Astrocyte (in vitro differentiated cells and primary cell): ENCODE measurements around the gene HAPLN3. TPM values are rescaled to one million over a fixed set of nuclear protein-coding genes. Genes with fewer than 3 reads are reported as not detected.
A peak's percentile ranks its signal among the peaks of the same experiment; 100 is the strongest.

Experiments
- DNase-seq: peaks from one replicate; pipeline ENCODE4 v3.0.0-alpha.2; 2010; ENCODE audit warnings: low read depth
- FAIRE-seq: peaks from 2 replicates; lab custom pipeline; 2011; peaks lifted over from hg19 to GRCh38; lab: Jason Lieb, UNC
- H2AFZ ChIP-seq: 2 replicates; pipeline ENCODE4 v1.6.0; 2012; ENCODE audit warnings: low read depth, low read length, inconsistent platforms
- H3K27ac ChIP-seq: 2 replicates; pipeline ENCODE4 v1.5.1; 2011; ENCODE audit warnings: low read depth, low read length, inconsistent platforms
- H3K27me3 ChIP-seq: 2 replicates; pipeline ENCODE4 v1.6.0; 2011; ENCODE audit warnings: low read length, inconsistent platforms; ENCODE audit not compliant: insufficient read depth
- H3K36me3 ChIP-seq: 2 replicates; pipeline ENCODE4 v1.5.1; 2011; ENCODE audit warnings: low read length, inconsistent platforms; ENCODE audit not compliant: insufficient read depth
- H3K4me1 ChIP-seq: 2 replicates; pipeline ENCODE4 v1.5.1; 2011; ENCODE audit warnings: low read length, inconsistent platforms; ENCODE audit not compliant: insufficient read depth
- H3K4me2 ChIP-seq: 2 replicates; pipeline ENCODE4 v1.6.0; 2012; ENCODE audit warnings: low read length, inconsistent platforms
- H3K4me3 ChIP-seq: 2 replicates; pipeline ENCODE4 v1.5.1; 2011; ENCODE audit warnings: low read depth, mild to moderate bottlenecking, low read length, inconsistent platforms; ENCODE audit not compliant: insufficient read depth
- H3K79me2 ChIP-seq: 2 replicates; pipeline ENCODE4 v1.6.0; 2012; ENCODE audit warnings: mild to moderate bottlenecking, low read length, inconsistent platforms; ENCODE audit not compliant: insufficient read depth
- H3K9ac ChIP-seq: 2 replicates; pipeline ENCODE4 v1.6.0; 2012; ENCODE audit warnings: mild to moderate bottlenecking, low read length, inconsistent platforms
- H3K9me3 ChIP-seq: 2 replicates; pipeline ENCODE4 v1.5.1; 2012; ENCODE audit warnings: low read depth, mild to moderate bottlenecking, low read length, inconsistent platforms; ENCODE audit not compliant: insufficient read depth
- H4K20me1 ChIP-seq: 2 replicates; pipeline ENCODE4 v1.6.0; 2012; ENCODE audit warnings: low read length, inconsistent platforms; ENCODE audit not compliant: insufficient read depth
- H3K27ac Mint-ChIP-seq: one replicate; pipeline ENCODE4 v1.8.0; 2021; ENCODE audit warnings: mild to moderate bottlenecking, mixed read lengths; ENCODE audit not compliant: unreplicated experiment
- H3K27me3 Mint-ChIP-seq: one replicate; pipeline ENCODE4 v1.8.0; 2021; ENCODE audit warnings: low read depth, mixed read lengths; ENCODE audit not compliant: unreplicated experiment
- H3K36me3 Mint-ChIP-seq: one replicate; pipeline ENCODE4 v1.8.0; 2021; ENCODE audit warnings: low read depth, mixed read lengths; ENCODE audit not compliant: unreplicated experiment
- H3K4me1 Mint-ChIP-seq: one replicate; pipeline ENCODE4 v1.8.0; 2021; ENCODE audit warnings: low read depth, mixed read lengths; ENCODE audit not compliant: unreplicated experiment
- H3K4me3 Mint-ChIP-seq: one replicate; pipeline ENCODE4 v1.8.0; 2021; ENCODE audit warnings: mild to moderate bottlenecking, moderate library complexity, mixed read lengths; ENCODE audit not compliant: unreplicated experiment
- H3K9me3 Mint-ChIP-seq: one replicate; pipeline ENCODE4 v1.8.0; 2021; ENCODE audit warnings: mild to moderate bottlenecking, mixed read lengths; ENCODE audit not compliant: unreplicated experiment
- EZH2 ChIP-seq: IDR thresholded peaks from 2 replicates; pipeline ENCODE4 v1.6.1; 2012; ENCODE audit warnings: mild to moderate bottlenecking, low read length, inconsistent platforms; ENCODE audit not compliant: insufficient read depth
- total RNA-seq: library from RNA; stranded (reverse); gene quantifications from 2 replicates; pipeline ENCODE4 v1.2.1, GENCODE V29; 2021
- TF ChIP-seq, protein P1 (sequence below): IDR thresholded peaks from 2 replicates; pipeline ENCODE4 v1.5.1; 2011; ENCODE audit warnings: low read depth, mild to moderate bottlenecking, inconsistent platforms, low read length, moderate library complexity; ENCODE audit not compliant: insufficient read depth

The HAPLN3 gene
- total RNA-seq, 1 donor from 2014 or later: 8.2 TPM

DNA sequence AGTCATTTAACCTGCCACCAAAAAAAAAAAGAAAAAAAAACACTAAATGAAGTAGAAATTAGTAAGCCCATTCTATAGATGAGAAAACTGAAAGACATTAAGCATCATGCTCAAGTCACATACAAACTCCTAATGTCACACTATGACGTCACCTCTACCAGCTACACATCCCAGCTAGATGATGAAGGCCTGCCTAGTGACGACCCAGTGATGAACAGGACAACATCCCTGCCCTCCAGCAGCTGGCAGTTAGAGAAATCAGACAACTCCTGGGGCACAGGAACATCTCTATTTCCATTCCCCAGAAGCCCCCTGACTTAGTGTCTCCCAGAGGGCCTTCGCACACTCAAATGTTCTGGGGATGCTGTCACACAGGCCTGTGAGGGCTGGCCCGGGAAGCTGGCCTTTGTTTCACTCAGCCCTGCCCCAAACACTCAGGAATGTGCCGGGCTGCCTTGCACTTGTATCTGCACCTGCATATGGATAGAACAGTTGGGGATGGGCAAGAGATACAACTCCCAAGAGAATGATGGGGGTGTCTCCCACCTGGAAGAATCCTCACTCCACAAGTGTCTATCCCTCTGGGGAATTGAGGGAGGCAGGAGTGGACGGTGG lies 7.0 kb upstream of the HAPLN3 start:
- DNase-seq: no peak
- H4K20me1 ChIP-seq: peaks cover 48% of the 10 kb centered on the region
- H3K36me3 ChIP-seq: peaks cover 38% of the 10 kb centered on the region
- H3K27me3 ChIP-seq: no peaks in the 10 kb centered on the region
- no peak overlapping the region for H2AFZ ChIP-seq
- no peak for FAIRE-seq
- H3K4me2 ChIP-seq: no peak overlapping the region
- H3K4me3 ChIP-seq: no peak overlapping the region
- H3K27ac ChIP-seq: no peak overlapping the region
- peak overlapping the region; percentile 11 for H3K4me3 Mint-ChIP-seq
- H3K27ac Mint-ChIP-seq: no peak overlapping the region
- peaks cover 21% of the 10 kb centered on the region for H3K36me3 Mint-ChIP-seq
- no peaks in the 10 kb centered on the region for H3K27me3 Mint-ChIP-seq
- TF ChIP-seq, protein P1, sequence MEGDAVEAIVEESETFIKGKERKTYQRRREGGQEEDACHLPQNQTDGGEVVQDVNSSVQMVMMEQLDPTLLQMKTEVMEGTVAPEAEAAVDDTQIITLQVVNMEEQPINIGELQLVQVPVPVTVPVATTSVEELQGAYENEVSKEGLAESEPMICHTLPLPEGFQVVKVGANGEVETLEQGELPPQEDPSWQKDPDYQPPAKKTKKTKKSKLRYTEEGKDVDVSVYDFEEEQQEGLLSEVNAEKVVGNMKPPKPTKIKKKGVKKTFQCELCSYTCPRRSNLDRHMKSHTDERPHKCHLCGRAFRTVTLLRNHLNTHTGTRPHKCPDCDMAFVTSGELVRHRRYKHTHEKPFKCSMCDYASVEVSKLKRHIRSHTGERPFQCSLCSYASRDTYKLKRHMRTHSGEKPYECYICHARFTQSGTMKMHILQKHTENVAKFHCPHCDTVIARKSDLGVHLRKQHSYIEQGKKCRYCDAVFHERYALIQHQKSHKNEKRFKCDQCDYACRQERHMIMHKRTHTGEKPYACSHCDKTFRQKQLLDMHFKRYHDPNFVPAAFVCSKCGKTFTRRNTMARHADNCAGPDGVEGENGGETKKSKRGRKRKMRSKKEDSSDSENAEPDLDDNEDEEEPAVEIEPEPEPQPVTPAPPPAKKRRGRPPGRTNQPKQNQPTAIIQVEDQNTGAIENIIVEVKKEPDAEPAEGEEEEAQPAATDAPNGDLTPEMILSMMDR: no peak
- no peak for TF ChIP-seq EZH2
- peaks cover 17% of the 10 kb centered on the region for H3K79me2 ChIP-seq
- peaks cover 25% of the 10 kb centered on the region for H3K4me1 ChIP-seq
- H3K4me1 Mint-ChIP-seq: peaks cover 22% of the 10 kb centered on the region
- no peaks in the 10 kb centered on the region for H3K9me3 ChIP-seq
- no peaks in the 10 kb centered on the region for H3K9me3 Mint-ChIP-seq
- H3K9ac ChIP-seq: no peak overlapping the region

DNA sequence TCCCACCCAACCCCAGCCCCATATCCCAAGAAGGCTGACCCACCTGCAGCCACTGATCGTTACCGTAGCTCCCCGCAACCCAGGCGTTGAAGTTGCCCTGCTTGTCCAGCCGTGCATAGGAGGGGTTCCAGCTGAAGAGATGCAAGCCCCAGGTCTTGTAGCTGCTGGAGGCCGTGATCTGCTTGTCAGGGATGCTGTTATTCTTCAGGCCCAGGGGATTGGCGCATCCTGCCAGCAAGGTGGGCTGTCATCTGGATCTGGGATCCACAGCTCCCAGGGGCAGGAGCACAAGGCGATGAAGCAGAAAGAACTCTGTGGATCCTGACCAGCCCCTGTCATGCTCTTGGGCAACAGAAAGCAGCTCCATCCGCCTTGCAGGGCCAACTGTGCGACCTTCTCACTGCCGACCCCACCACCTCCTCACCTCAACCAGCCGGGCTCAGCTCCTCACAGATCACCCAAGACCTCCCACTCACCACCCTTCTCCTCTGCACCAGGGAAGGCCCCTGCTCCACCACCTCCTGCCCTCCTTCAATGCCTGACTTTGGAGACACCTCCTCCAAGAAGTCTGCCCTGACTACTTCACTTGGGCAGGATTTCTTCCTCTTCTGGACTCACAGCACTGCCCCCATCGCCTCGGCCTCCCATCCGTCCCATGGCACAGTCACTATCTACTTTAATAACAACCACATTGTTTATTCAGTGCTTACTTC lies 6.3 kb upstream of the HAPLN3 start:
- no peak overlapping the region for H3K4me2 ChIP-seq
- peaks cover 46% of the 10 kb centered on the region for H4K20me1 ChIP-seq
- no peak overlapping the region for H2AFZ ChIP-seq
- no peak for DNase-seq
- peaks cover 31% of the 10 kb centered on the region for H3K4me1 ChIP-seq
- Mint-ChIP-seq H3K4me1 (peaks cover 28% of the 10 kb centered on the region), H3K36me3 (peaks cover 17% of the 10 kb centered on the region), H3K27ac (no peak overlapping the region), H3K4me3 (peak overlapping the region; percentile 11), H3K27me3 (no peaks in the 10 kb centered on the region), H3K9me3 (no peaks in the 10 kb centered on the region)
- H3K27ac ChIP-seq: no peak overlapping the region
- no peak overlapping the region for H3K4me3 ChIP-seq
- H3K27me3 ChIP-seq: no peaks in the 10 kb centered on the region
- no peak for FAIRE-seq
- no peak for TF ChIP-seq EZH2
- TF ChIP-seq, protein P1: no peak
- peak overlapping the region; percentile 70 for H3K9ac ChIP-seq
- H3K9me3 ChIP-seq: no peaks in the 10 kb centered on the region
- peaks cover 12% of the 10 kb centered on the region for H3K79me2 ChIP-seq
- H3K36me3 ChIP-seq: peaks cover 38% of the 10 kb centered on the region

DNA sequence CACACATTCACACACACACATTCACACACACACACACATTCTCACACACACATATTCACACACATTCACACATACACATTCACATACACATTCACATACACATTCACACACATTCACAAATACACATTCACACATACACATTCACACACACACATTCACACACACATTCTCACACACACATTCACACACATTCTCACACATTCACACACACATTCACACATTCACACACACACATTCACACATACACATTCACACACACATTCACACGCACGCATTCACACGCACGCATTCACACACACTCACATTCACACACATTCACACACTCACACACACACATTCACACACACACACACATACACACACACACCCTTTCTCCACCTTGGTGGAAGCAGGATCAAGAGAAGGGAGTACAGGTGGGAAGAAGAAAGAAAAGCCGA lies 5.7 kb upstream of the HAPLN3 start:
- peak overlapping the region; percentile 82 for H3K27ac ChIP-seq
- no peaks in the 10 kb centered on the region for H3K27me3 ChIP-seq
- no peak overlapping the region for H2AFZ ChIP-seq
- H3K4me1 ChIP-seq: peaks cover 31% of the 10 kb centered on the region
- H3K4me3 ChIP-seq: no peak overlapping the region
- no peak for DNase-seq
- Mint-ChIP-seq H3K4me3 (no peak overlapping the region), H3K27me3 (no peaks in the 10 kb centered on the region), H3K27ac (peak overlapping the region; percentile 77), H3K36me3 (peaks cover 14% of the 10 kb centered on the region), H3K9me3 (no peaks in the 10 kb centered on the region), H3K4me1 (peaks cover 29% of the 10 kb centered on the region)
- no peaks in the 10 kb centered on the region for H3K9me3 ChIP-seq
- peak overlapping the region; percentile 70 for H3K9ac ChIP-seq
- no peak for FAIRE-seq
- peaks cover 45% of the 10 kb centered on the region for H4K20me1 ChIP-seq
- H3K4me2 ChIP-seq: peak overlapping the region; percentile 65
- H3K79me2 ChIP-seq: peaks cover 7% of the 10 kb centered on the region
- H3K36me3 ChIP-seq: peaks cover 33% of the 10 kb centered on the region
- no peak for TF ChIP-seq EZH2
- TF ChIP-seq, protein P1: no peak
